Activated effector memory CD4-positive, alpha-beta T cell treated with anti-CD3 and anti-CD28 coated beads, Interleukin-2, amount 50 U/mL, for 16 hours (primary cell): ENCODE measurements around the gene MEGF8.

Experiments used
- DNase-seq: peaks from one replicate; pipeline ENCODE4 v3.0.0-alpha.2; 2020

MEGF8 gene

GRCh38 chr19:42325308-42325895 is at the start of gene MEGF8:
MEGF8 (plus strand) TSS chr19:42325635; CDS start chr19:42326244, 609 bp downstream.
- DNase-seq: peak; percentile 100

- peak; percentile 59 for DNase-seq
Observed at GRCh38 chr19:42276284-42276683, 49.2 kb upstream of the MEGF8 start.

GRCh38 chr19:42276821-42277220 is 48.6 kb upstream of the MEGF8 start:
- DNase-seq: peak; percentile 65

- DNase-seq: peak; percentile 61
Observed at GRCh38 chr19:42277821-42278451, 47.5 kb upstream of the MEGF8 start.

GRCh38 chr19:42278452-42279154 is 46.8 kb upstream of the MEGF8 start:
- DNase-seq: peak; percentile 59

GRCh38 chr19:42279155-42279901 is 46.1 kb upstream of the MEGF8 start:
- peak; percentile 58 for DNase-seq

GRCh38 chr19:42279902-42280814 is 45.3 kb upstream of the MEGF8 start:
- DNase-seq: peak; percentile 95

GRCh38 chr19:42280815-42281145 is 44.7 kb upstream of the MEGF8 start:
- DNase-seq: no peak

GRCh38 chr19:42281146-42281826 is 44.1 kb upstream of the MEGF8 start:
- DNase-seq: peak; percentile 75

GRCh38 chr19:42281827-42282762 is 43.3 kb upstream of the MEGF8 start:
- peak; percentile 65 for DNase-seq

- no peak for DNase-seq
Observed at GRCh38 chr19:42282819-42283187, 42.6 kb upstream of the MEGF8 start.

- DNase-seq: peak; percentile 98
Observed at GRCh38 chr19:42283188-42284065, 42.0 kb upstream of the MEGF8 start.

GRCh38 chr19:42284066-42284501 is 41.4 kb upstream of the MEGF8 start:
- DNase-seq: peak; percentile 94

GRCh38 chr19:42284591-42285341 is 40.7 kb upstream of the MEGF8 start:
- peak; percentile 73 for DNase-seq

- peak; percentile 63 for DNase-seq
Observed at GRCh38 chr19:42285541-42285941, 39.9 kb upstream of the MEGF8 start.

GRCh38 chr19:42285988-42286348 is 39.5 kb upstream of the MEGF8 start:
- DNase-seq: peak; percentile 60

GRCh38 chr19:42286349-42287016 is 39.0 kb upstream of the MEGF8 start:
- peak; percentile 59 for DNase-seq
